ENCODE data around the gene OPN3.

Gene OPN3

GRCh38 chr1:241631674-241632073, 8.5 kb downstream of the OPN3 start (continued):
- TF ChIP-seq, protein P1, sequence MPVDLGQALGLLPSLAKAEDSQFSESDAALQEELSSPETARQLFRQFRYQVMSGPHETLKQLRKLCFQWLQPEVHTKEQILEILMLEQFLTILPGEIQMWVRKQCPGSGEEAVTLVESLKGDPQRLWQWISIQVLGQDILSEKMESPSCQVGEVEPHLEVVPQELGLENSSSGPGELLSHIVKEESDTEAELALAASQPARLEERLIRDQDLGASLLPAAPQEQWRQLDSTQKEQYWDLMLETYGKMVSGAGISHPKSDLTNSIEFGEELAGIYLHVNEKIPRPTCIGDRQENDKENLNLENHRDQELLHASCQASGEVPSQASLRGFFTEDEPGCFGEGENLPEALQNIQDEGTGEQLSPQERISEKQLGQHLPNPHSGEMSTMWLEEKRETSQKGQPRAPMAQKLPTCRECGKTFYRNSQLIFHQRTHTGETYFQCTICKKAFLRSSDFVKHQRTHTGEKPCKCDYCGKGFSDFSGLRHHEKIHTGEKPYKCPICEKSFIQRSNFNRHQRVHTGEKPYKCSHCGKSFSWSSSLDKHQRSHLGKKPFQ (tag by site-specific recombination; IDR thresholded peaks at IDR 0.05): no peak
- TF ChIP-seq ZNF16 (tag by site-specific recombination; IDR thresholded peaks at IDR 0.05; ENCODE audit: low read depth): no peak

DNA sequence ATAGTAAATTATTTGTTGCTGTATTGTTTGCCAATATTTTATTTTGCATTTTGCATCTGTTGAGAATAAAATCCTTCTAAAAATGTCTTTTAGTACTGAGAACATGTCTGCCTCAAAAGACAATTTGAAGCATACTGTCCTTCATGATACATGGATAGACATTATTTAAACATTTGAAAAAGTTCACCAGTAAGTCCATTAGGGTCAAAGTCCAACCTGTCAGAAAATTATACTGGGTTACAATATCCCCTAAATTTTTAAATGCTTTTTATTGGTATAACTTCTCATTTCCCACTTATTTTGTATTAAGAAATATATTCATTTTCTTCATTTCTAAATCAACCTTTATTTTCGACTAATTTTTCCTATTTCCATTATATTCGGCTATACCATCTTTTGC, 9.3 kb downstream of the OPN3 start:
- Histone ChIP-seq H3K4me1 (ENCODE audit: control insufficient read depth, insufficient read depth, low read length) (peaks cover 15% of the 10 kb centered on the region), H3K27ac (ENCODE audit: extremely low read depth, low read depth, low read length) (no peak overlapping the region), H3K9me3 (ENCODE audit: control insufficient read depth, insufficient read depth, low read depth, low read length) (no peaks in the 10 kb centered on the region), H3K36me3 (ENCODE audit: control insufficient read depth in 2 of 2, insufficient read depth in 1 of 2, low read length in 2 of 2) (peaks cover 0 to 16% of the 10 kb centered on the region in 2 experiments; a peak in 1 of 3 replicates), H3K4me3 (ENCODE audit: low read depth, low read length) (no peak overlapping the region)
- TF ChIP-seq ZNF341 (tag by site-specific recombination; IDR thresholded peaks at IDR 0.05; ENCODE audit: low read depth): no peak
- TF ChIP-seq, protein P2, sequence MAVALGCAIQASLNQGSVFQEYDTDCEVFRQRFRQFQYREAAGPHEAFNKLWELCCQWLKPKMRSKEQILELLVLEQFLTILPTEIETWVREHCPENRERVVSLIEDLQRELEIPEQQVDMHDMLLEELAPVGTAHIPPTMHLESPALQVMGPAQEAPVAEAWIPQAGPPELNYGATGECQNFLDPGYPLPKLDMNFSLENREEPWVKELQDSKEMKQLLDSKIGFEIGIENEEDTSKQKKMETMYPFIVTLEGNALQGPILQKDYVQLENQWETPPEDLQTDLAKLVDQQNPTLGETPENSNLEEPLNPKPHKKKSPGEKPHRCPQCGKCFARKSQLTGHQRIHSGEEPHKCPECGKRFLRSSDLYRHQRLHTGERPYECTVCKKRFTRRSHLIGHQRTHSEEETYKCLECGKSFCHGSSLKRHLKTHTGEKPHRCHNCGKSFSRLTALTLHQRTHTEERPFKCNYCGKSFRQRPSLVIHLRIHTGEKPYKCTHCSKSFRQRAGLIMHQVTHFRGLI (tag by site-specific recombination; IDR thresholded peaks at IDR 0.05): no peak
- TF ChIP-seq KLF17 (tag by site-specific recombination; IDR thresholded peaks at IDR 0.05): no peak
- no peak for TF ChIP-seq ZNF660 (tag by site-specific recombination; IDR thresholded peaks at IDR 0.05)
- TF ChIP-seq, protein P3, sequence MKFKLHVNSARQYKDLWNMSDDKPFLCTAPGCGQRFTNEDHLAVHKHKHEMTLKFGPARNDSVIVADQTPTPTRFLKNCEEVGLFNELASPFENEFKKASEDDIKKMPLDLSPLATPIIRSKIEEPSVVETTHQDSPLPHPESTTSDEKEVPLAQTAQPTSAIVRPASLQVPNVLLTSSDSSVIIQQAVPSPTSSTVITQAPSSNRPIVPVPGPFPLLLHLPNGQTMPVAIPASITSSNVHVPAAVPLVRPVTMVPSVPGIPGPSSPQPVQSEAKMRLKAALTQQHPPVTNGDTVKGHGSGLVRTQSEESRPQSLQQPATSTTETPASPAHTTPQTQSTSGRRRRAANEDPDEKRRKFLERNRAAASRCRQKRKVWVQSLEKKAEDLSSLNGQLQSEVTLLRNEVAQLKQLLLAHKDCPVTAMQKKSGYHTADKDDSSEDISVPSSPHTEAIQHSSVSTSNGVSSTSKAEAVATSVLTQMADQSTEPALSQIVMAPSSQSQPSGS (tag by site-specific recombination; IDR thresholded peaks at IDR 0.05; ENCODE audit: low read depth): no peak
- no peak for TF ChIP-seq CTCF (tag by site-specific recombination; IDR thresholded peaks at IDR 0.05)
- no peak for TF ChIP-seq ZNF529 (tag by site-specific recombination; IDR thresholded peaks at IDR 0.05; ENCODE audit: insufficient replicate concordance)
- TF ChIP-seq ZNF16 (tag by site-specific recombination; IDR thresholded peaks at IDR 0.05; ENCODE audit: low read depth): no peak
- TF ChIP-seq OSR2 (tag by site-specific recombination; IDR thresholded peaks at IDR 0.05): no peak
- TF ChIP-seq ZNF830 (tag by site-specific recombination; IDR thresholded peaks at IDR 0.05; ENCODE audit: low read depth): no peak
- ChIA-PET CTCF (no interaction called here), POLR2A (no interaction called here)

DNA sequence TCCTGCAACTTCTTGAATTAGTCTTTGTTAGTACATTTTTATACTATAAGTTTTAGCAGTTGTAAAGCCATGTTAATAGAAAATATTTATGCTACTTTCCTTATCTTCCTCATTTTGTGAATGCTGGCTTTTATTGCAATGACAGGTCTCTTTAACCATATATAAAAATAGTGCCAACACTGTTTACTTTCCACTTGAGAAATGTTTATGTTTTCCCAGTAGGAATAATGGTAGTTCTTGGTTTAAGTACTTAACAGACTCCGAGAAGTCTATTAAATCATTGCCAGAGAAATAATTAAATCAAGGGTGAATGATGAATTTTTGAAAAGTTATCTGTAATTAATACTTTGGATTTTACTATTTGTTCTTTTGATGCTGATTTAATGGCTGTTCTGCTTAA, 9.7 kb downstream of the OPN3 start:
- peaks cover 15% of the 10 kb centered on the region for H3K4me1 ChIP-seq (ENCODE audit: control insufficient read depth, insufficient read depth, low read length)
- CTCF ChIA-PET: interaction anchor here (1.2 to 2.1 kb wide), 5 partner anchors 8 to 221 kb away, joined by 3 to 20 read pairs (median 4); partner anchors contain the start of gene EXO1
- no peaks in the 10 kb centered on the region for H3K9me3 ChIP-seq (ENCODE audit: control insufficient read depth, insufficient read depth, low read depth, low read length)
- no peak overlapping the region for H3K4me3 ChIP-seq (ENCODE audit: low read depth, low read length)
- POLR2A ChIA-PET: no interaction called here
- H3K36me3 ChIP-seq (ENCODE audit: control insufficient read depth in 2 of 2, insufficient read depth in 1 of 2, low read length in 2 of 2): peaks cover 0 to 11% of the 10 kb centered on the region in 2 experiments; a peak in 1 of 3 replicates
- H3K27ac ChIP-seq (ENCODE audit: extremely low read depth, low read depth, low read length): no peak overlapping the region
- TF ChIP-seq KLF7 (tag by site-specific recombination; IDR thresholded peaks at IDR 0.05; ENCODE audit: borderline replicate concordance) (no peak), ZBTB11 (tag by site-specific recombination; conservative IDR thresholded peaks at IDR 0.05; ENCODE audit: low read depth) (no peak), ZNF621 (tag by site-specific recombination; IDR thresholded peaks at IDR 0.05) (no peak), YY1 (tag by site-specific recombination; IDR thresholded peaks at IDR 0.05) (no peak), FEZF1 (tag by site-specific recombination; IDR thresholded peaks at IDR 0.05) (peak; percentile 54; the same call in 1 of the 2 replicates), ZNF146 (tag by site-specific recombination; IDR thresholded peaks at IDR 0.05) (no peak), ZNF501 (tag by site-specific recombination; IDR thresholded peaks at IDR 0.05) (no peak), RBAK (tag by site-specific recombination; IDR thresholded peaks at IDR 0.05) (no peak), BCL11B (tag by site-specific recombination; IDR thresholded peaks at IDR 0.05; ENCODE audit: low read depth) (no peak), OVOL3 (tag by site-specific recombination; IDR thresholded peaks at IDR 0.05) (0 out of 2 replicates have a peak, but pooled peaks have one; percentile 16)
- TF ChIP-seq, protein P4, sequence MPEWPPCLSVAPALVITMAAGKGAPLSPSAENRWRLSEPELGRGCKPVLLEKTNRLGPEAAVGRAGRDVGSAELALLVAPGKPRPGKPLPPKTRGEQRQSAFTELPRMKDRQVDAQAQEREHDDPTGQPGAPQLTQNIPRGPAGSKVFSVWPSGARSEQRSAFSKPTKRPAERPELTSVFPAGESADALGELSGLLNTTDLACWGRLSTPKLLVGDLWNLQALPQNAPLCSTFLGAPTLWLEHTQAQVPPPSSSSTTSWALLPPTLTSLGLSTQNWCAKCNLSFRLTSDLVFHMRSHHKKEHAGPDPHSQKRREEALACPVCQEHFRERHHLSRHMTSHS (tag by site-specific recombination; IDR thresholded peaks at IDR 0.05): no peak

All from HEK293 (cell line).